Measurements from ENCODE around the gene KDM4C. TPM values are rescaled to one million over a fixed set of nuclear protein-coding genes. Genes with fewer than 3 reads are reported as not detected.

KDM4C gene
- total and polyA plus RNA-seq, 2 of the 8 experiments (the other 6 are each of a cell fraction or from before 2014, with no cell fraction given), result 13.0 to 26.1 TPM

- H3K27me3 ChIP-seq (replicated peaks in 1 of 4; ENCODE audit: control insufficient read depth in 3 of 4, extremely low read depth in 1 of 4, insufficient read depth in 3 of 4, low read length in 3 of 4), result no peaks in the 10 kb centered on the region
- POLR2A ChIA-PET (ENCODE audit: partially characterized antibody), result interaction anchor here (0.7 to 0.9 kb wide), 2 partner anchors 13 to 374 kb away, joined by 3 to 4 read pairs; no protein-coding TSS in a partner anchor
- no peaks in the 10 kb centered on the region for H3K79me2 ChIP-seq (ENCODE audit: control insufficient read depth in 1 of 2, insufficient read depth in 2 of 2, low read length in 2 of 2)
- H3K9me3 ChIP-seq (ENCODE audit: insufficient read depth in 2 of 2, low read depth in 1 of 2, low read length in 1 of 2), result no peaks in the 10 kb centered on the region
- WGBS, 2 experiments (ENCODE audit: extremely low coverage in 1 of 2, insufficient coverage in 1 of 2, insufficient read length in 1 of 2, insufficient replicate concordance in 2 of 2, low coverage in 1 of 2, low lambda C conversion rate in 2 of 2, missing lambda C conversion rate in 1 of 2), result 89% methylated on average over 2 of the region's 2 CpGs; no CpG with 5 or more reads in 1 of the 2 experiments
- H3K4me2 ChIP-seq (ENCODE audit: insufficient read depth in 1 of 2, low read depth in 2 of 2, low read length in 2 of 2), result no peak overlapping the region
- DNase-seq (ENCODE audit: low read depth in 1 of 2, low spot score in 2 of 2) (no peak), FAIRE-seq (no peak)
- no peaks in the 10 kb centered on the region for H3K4me1 ChIP-seq (replicated peaks in 1 of 4; ENCODE audit: control insufficient read depth in 3 of 4, insufficient read depth in 4 of 4, low read length in 3 of 4)
- H3K14ac ChIP-seq (ENCODE audit: insufficient read length), result no peak overlapping the region
- H3K23ac ChIP-seq (ENCODE audit: insufficient read length), result no peak overlapping the region
- H4K5ac ChIP-seq (ENCODE audit: insufficient read length, low read depth, low read length), result no peak overlapping the region
- no peaks in the 10 kb centered on the region; a peak in 2 of 8 replicates for H3K36me3 ChIP-seq (ENCODE audit: control insufficient read depth in 2 of 4, insufficient read depth in 4 of 4, low read length in 3 of 4)
- H3K4ac ChIP-seq (replicated peaks; ENCODE audit: insufficient read length, low read depth, low read length), result no peak overlapping the region
- no peak overlapping the region for H2BK5ac ChIP-seq (ENCODE audit: low read depth, low read length)
- H2BK120ac ChIP-seq (replicated peaks; ENCODE audit: low read depth, low read length), result no peak overlapping the region
- no peak overlapping the region for H2BK20ac ChIP-seq (ENCODE audit: low read length)
- no peak overlapping the region for H3K56ac ChIP-seq (replicated peaks; ENCODE audit: insufficient read length, low read depth, low read length)
- H2AFZ ChIP-seq (ENCODE audit: low read length), result no peak overlapping the region
- no peaks in the 10 kb centered on the region for H3K23me2 ChIP-seq (ENCODE audit: low read depth, low read length)
- CTCF ChIA-PET (ENCODE audit: partially characterized antibody), result interaction anchor here (0.6 to 2.1 kb wide), 5 partner anchors 11 to 186 kb away, joined by 3 to 11 read pairs (median 5); no protein-coding TSS in a partner anchor
- H3K27ac ChIP-seq (ENCODE audit: low read depth, low read length), result no peak overlapping the region
- H4K8ac ChIP-seq (ENCODE audit: extremely low read depth, insufficient read depth, low read length), result no peak overlapping the region
- H3K9ac ChIP-seq (replicated peaks in 1 of 4; ENCODE audit: extremely low read depth in 1 of 4, low read depth in 3 of 4, low read length in 3 of 4), result no peak overlapping the region
- H2BK12ac ChIP-seq (ENCODE audit: low read depth, low read length), result no peak overlapping the region
- no peaks in the 10 kb centered on the region for H3K79me1 ChIP-seq (ENCODE audit: low read depth, low read length)
- H3K18ac ChIP-seq (ENCODE audit: extremely low read depth, low read length), result no peak overlapping the region
- no peak overlapping the region for H3K4me3 ChIP-seq (ENCODE audit: extremely low read depth in 1 of 4, insufficient read depth in 2 of 4, low read depth in 3 of 4, low read length in 4 of 4)
- H2AK5ac ChIP-seq (ENCODE audit: low read depth, low read length), result no peak overlapping the region
- peaks cover 0 to 5% of the 10 kb centered on the region in 2 experiments for H4K20me1 ChIP-seq (replicated peaks in 1 of 2; ENCODE audit: control insufficient read depth in 1 of 2, insufficient read depth in 2 of 2, low read length in 2 of 2)
- H4K91ac ChIP-seq (replicated peaks; ENCODE audit: insufficient read length, low read length), result no peak overlapping the region
- H2BK15ac ChIP-seq (ENCODE audit: low read length), result no peak overlapping the region
- TF ChIP-seq ASH2L (IDR thresholded peaks at IDR 0.05; ENCODE audit: low read length) (no peak), SIRT6 (IDR thresholded peaks at IDR 0.05; ENCODE audit: low read length) (no peak), CBX8 (IDR thresholded peaks at IDR 0.05; ENCODE audit: borderline replicate concordance, low read depth, low read length) (no peak), TCF12 (IDR thresholded peaks at IDR 0.05; ENCODE audit: low read depth, low read length) (no peak), JUND (IDR thresholded peaks at IDR 0.05; ENCODE audit: low read length) (no peak), ZNF274 (IDR thresholded peaks at IDR 0.05; ENCODE audit: borderline replicate concordance, extremely low read depth, low read length) (no peak), SAP30 (IDR thresholded peaks at IDR 0.05; ENCODE audit: insufficient read depth, insufficient replicate concordance, low read length) (no peak), HDAC6 (IDR thresholded peaks at IDR 0.05; ENCODE audit: low read depth, low read length) (no peak), KDM4A (IDR thresholded peaks at IDR 0.05; ENCODE audit: low read depth, low read length, severe bottlenecking) (no peak), CREB1 (IDR thresholded peaks at IDR 0.05) (no peak), CHD1 (IDR thresholded peaks at IDR 0.05; ENCODE audit: low read depth, low read length) (no peak), RAD21 (IDR thresholded peaks at IDR 0.05 in 1 of 2, conservative IDR thresholded peaks at IDR 0.05 in 1 of 2; ENCODE audit: low read depth in 2 of 2, low read length in 2 of 2) (no peak)
- TF ChIP-seq, protein P1, sequence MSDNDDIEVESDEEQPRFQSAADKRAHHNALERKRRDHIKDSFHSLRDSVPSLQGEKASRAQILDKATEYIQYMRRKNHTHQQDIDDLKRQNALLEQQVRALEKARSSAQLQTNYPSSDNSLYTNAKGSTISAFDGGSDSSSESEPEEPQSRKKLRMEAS (IDR thresholded peaks at IDR 0.05), result no peak
- TF ChIP-seq, protein P2, sequence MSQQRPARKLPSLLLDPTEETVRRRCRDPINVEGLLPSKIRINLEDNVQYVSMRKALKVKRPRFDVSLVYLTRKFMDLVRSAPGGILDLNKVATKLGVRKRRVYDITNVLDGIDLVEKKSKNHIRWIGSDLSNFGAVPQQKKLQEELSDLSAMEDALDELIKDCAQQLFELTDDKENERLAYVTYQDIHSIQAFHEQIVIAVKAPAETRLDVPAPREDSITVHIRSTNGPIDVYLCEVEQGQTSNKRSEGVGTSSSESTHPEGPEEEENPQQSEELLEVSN (IDR thresholded peaks at IDR 0.05), result no peak
Measured at GRCh38 chr9:7073706-7074105, 315.9 kb downstream of the KDM4C start.

Data from H1 (cell line).